Progenitor cell of endocrine pancreas (in vitro differentiated cells): ENCODE measurements around the gene GRK5. TPM values are rescaled to one million over a fixed set of nuclear protein-coding genes. Genes with fewer than 3 reads are reported as not detected.

Source experiments
- DNase-seq: peaks from one replicate; pipeline ENCODE4 v3.0.0; 2021; ENCODE audit warnings: low spot score; ENCODE audit not compliant: unreplicated experiment
- H3K27ac Mint-ChIP-seq: 2 replicates; pipeline ENCODE4 v1.8.0; 2021; ENCODE audit warnings: mild to moderate bottlenecking, moderate library complexity, mixed read lengths
- H3K27me3 Mint-ChIP-seq: 2 replicates; pipeline ENCODE4 v1.8.0; 2021; ENCODE audit warnings: mixed read lengths
- H3K36me3 Mint-ChIP-seq: 2 replicates; pipeline ENCODE4 v1.8.0; 2022; ENCODE audit warnings: mixed read lengths; ENCODE audit not compliant: insufficient read depth
- H3K4me1 Mint-ChIP-seq: 2 replicates; pipeline ENCODE4 v1.8.0; 2021; ENCODE audit warnings: low read depth, mixed read lengths
- H3K4me3 Mint-ChIP-seq: 2 replicates; pipeline ENCODE4 v1.8.0; 2021; ENCODE audit warnings: low read depth, mild to moderate bottlenecking, moderate library complexity, mixed read lengths
- H3K9me3 Mint-ChIP-seq: 2 replicates; pipeline ENCODE4 v1.8.0; 2021; ENCODE audit warnings: low read depth, mixed read lengths
- CTCF ChIP-seq: fragments of 200-600 bp; sonication (generic); IDR thresholded peaks from one replicate; pipeline ENCODE4 v1.5.0; 2021; ENCODE audit warnings: antibody characterized with exemption, mild to moderate bottlenecking; ENCODE audit not compliant: unreplicated experiment
- total RNA-seq: library from RNA; stranded (reverse); gene quantifications from 2 replicates; pipeline ENCODE4 v1.2.1, GENCODE V29; 2021

The GRK5 gene
- total RNA-seq, 1 donor from 2014 or later = 21.6 TPM

- H3K4me3 Mint-ChIP-seq = no peak overlapping the region
- H3K36me3 Mint-ChIP-seq = no peaks in the 10 kb centered on the region
- no peak overlapping the region for H3K27ac Mint-ChIP-seq
- no peak for TF ChIP-seq CTCF
- H3K27me3 Mint-ChIP-seq = no peaks in the 10 kb centered on the region
- no peaks in the 10 kb centered on the region for H3K9me3 Mint-ChIP-seq
- no peak for DNase-seq
- peaks cover 11% of the 10 kb centered on the region for H3K4me1 Mint-ChIP-seq
Measured at GRCh38 chr10:119494236-119495020, 287.1 kb downstream of the GRK5 start.

GRCh38 chr10:119495021-119495505, 287.7 kb downstream of the GRK5 start:
- no peak for DNase-seq
- H3K27ac Mint-ChIP-seq = no peak overlapping the region
- no peaks in the 10 kb centered on the region for H3K36me3 Mint-ChIP-seq
- H3K9me3 Mint-ChIP-seq = no peaks in the 10 kb centered on the region
- H3K27me3 Mint-ChIP-seq = no peaks in the 10 kb centered on the region
- peaks cover 16% of the 10 kb centered on the region for H3K4me1 Mint-ChIP-seq
- H3K4me3 Mint-ChIP-seq = no peak overlapping the region
- no peak for TF ChIP-seq CTCF

- no peaks in the 10 kb centered on the region for H3K36me3 Mint-ChIP-seq
- H3K27me3 Mint-ChIP-seq = no peaks in the 10 kb centered on the region
- peaks cover 18% of the 10 kb centered on the region for H3K4me1 Mint-ChIP-seq
- H3K4me3 Mint-ChIP-seq = no peak overlapping the region
- no peak for DNase-seq
- H3K9me3 Mint-ChIP-seq = no peaks in the 10 kb centered on the region
- no peak overlapping the region for H3K27ac Mint-ChIP-seq
- TF ChIP-seq CTCF = no peak
Measured at GRCh38 chr10:119495545-119495944, 288.2 kb downstream of the GRK5 start.

GRCh38 chr10:119496273-119496672, 288.9 kb downstream of the GRK5 start:
- Mint-ChIP-seq H3K4me1 (peaks cover 18% of the 10 kb centered on the region), H3K36me3 (no peaks in the 10 kb centered on the region), H3K4me3 (no peak overlapping the region), H3K27ac (no peak overlapping the region), H3K27me3 (peaks cover 3% of the 10 kb centered on the region), H3K9me3 (no peaks in the 10 kb centered on the region)
- no peak for TF ChIP-seq CTCF
- no peak for DNase-seq

GRCh38 chr10:119497243-119497642, 289.9 kb downstream of the GRK5 start:
- no peak for DNase-seq
- Mint-ChIP-seq H3K4me1 (peaks cover 18% of the 10 kb centered on the region), H3K27me3 (peaks cover 9% of the 10 kb centered on the region), H3K9me3 (no peaks in the 10 kb centered on the region), H3K4me3 (no peak overlapping the region), H3K36me3 (no peaks in the 10 kb centered on the region), H3K27ac (no peak overlapping the region)
- TF ChIP-seq CTCF = no peak
